GM18519 (cell line): ENCODE data around the gene TLR8.
"Not testable (repeated sequence)": the region's sequence is repeated elsewhere in the genome, so short reads cannot be mapped to it uniquely, and the experiment has no call there.

Experiments
- ATAC-seq: cut with Tn5 transposase; IDR thresholded peaks from one replicate; pipeline ENCODE4 v1.9.1; 2021; ENCODE audit warnings: mild to moderate bottlenecking, moderate library complexity; ENCODE audit not compliant: unreplicated experiment, low FRiP score

TLR8 gene

GRCh38 chrX:12962041-12962504 is 55.7 kb downstream of the TLR8 start:
- no peak for ATAC-seq

GRCh38 chrX:12963210-12963850 is 56.9 kb downstream of the TLR8 start:
- not testable (repeated sequence) for ATAC-seq

- ATAC-seq: no peak
Observed at GRCh38 chrX:12965131-12965940, 58.9 kb downstream of the TLR8 start.

GRCh38 chrX:12966151-12966550 is 59.7 kb downstream of the TLR8 start:
- no peak for ATAC-seq

- ATAC-seq: no peak
Observed at GRCh38 chrX:12967711-12968465, 61.5 kb downstream of the TLR8 start.

GRCh38 chrX:12970691-12971202 is 64.3 kb downstream of the TLR8 start:
- no peak for ATAC-seq

GRCh38 chrX:12971282-12972003 is 65.0 kb downstream of the TLR8 start:
- no peak for ATAC-seq

- no peak for ATAC-seq
Observed at GRCh38 chrX:12972243-12972642, 65.8 kb downstream of the TLR8 start.
